NCI-H2029 treated with DMSO at 0.1 percent for 48 hours (cell line): ENCODE results near the gene CMTR1.

ENCODE experiments used
- DNase-seq: peaks from one replicate; lab custom pipeline; 2025; lab: John Stamatoyannopoulos, UW

CMTR1 gene

GRCh38 chr6:37512400-37513011, 79.5 kb downstream of the CMTR1 start:
- no peak for DNase-seq

DNA sequence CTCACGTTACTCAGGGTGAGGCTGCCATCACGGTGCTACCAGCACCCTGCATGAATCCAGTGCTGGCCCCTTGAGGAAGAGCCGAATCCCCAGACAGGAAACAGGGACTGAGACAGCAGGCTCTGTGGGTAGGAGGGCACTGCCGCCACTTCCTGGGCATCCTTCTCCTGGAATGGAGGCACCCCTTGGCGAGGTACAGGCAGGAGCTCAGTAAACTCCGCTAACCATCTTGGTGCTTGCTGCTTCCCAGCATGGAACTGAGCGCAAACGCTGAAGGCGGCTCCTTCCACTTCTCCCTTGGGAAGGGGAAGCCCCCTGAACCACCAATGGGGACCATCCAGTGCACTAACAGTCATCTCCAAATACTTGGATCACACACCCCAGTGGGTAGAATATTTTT, 80.1 kb downstream of the CMTR1 start:
- DNase-seq, result no peak

DNA sequence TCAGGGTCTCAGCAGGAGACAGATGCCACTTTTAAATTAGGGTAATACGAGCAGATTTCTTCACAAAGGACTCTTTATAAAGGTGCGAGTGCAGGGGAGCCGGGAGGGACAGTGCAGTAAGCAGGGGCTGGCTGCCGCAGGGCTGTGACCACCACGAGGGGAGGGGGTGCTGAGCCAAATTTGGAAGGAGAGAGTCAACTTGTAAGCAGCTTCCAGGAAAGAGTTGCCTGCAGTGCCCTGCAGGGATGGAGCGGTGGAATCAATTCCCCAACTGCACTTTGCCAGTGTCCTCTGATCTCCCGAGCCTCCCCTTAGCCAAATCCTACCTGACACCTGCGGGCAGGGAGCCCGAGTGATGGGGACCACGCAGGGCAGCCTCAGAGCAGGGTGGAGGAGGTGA, 80.6 kb downstream of the CMTR1 start:
- DNase-seq, result no peak

GRCh38 chr6:37514321-37514771, 81.3 kb downstream of the CMTR1 start:
- DNase-seq, result no peak

DNA sequence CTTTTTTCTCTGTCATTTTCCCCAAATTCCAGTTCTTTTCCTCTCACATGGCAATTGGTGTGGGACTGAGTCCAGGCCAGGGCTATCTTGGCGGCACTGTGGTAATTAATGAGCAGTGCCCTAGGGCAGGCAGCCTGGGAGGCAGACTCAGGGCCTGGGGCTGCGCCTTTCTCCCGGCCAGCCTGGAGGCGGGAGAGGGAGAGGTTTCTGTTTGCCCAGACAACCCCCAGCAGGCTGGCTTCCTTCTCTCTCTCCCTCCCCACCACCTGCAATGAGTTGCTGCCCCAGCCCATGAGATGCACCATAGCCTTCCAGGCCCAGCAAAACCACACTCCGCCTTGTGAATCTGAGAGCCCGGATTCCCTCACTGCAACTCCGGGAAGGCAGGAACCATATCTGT, 81.8 kb downstream of the CMTR1 start:
- no peak for DNase-seq

- no peak for DNase-seq
Observed at GRCh38 chr6:37515712-37516075, 82.7 kb downstream of the CMTR1 start.

DNA sequence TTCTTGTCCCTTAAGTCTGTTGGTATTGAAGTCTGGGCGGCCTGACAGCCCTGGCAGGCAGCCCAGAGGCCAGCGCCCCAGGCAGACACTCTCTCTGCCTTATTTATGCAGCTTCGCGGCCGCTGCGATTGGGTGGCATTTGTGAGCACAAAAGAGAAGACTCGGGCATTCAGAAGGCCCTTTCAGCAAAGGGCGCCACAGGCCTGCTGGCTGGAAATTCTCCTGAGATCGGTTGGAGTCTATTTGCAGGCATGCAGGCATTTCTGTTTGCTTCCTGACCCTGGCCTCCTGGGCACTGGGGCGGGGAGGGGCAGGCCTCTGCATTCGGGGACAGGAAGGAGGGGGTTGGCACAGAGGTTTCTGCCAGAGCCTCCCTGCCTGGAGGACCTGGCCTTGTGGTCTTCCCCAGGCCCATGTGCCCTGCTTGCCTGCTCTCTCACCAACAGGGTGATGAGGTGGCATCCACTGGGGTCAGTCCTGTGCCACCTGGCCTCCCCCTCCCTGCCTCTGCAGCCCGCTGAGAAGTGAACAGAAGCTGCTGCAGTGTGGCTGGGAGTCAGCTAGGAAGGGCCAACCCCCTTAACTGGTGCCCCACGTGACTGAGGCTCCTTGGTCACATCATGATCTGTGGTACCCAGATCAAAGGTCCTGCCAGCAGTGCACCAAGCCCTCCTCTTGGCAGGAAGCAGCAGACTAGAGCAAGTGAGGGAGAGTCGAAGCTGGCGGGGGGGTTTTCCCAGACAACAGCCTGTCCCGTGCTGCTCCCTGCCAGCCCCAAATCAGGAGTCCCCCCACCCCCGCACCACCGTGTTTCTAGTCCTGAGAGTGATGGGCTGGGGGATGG, 83.3 kb downstream of the CMTR1 start:
- peak; percentile 53 for DNase-seq

GRCh38 chr6:37516920-37517405, 83.9 kb downstream of the CMTR1 start:
- no peak for DNase-seq

DNA sequence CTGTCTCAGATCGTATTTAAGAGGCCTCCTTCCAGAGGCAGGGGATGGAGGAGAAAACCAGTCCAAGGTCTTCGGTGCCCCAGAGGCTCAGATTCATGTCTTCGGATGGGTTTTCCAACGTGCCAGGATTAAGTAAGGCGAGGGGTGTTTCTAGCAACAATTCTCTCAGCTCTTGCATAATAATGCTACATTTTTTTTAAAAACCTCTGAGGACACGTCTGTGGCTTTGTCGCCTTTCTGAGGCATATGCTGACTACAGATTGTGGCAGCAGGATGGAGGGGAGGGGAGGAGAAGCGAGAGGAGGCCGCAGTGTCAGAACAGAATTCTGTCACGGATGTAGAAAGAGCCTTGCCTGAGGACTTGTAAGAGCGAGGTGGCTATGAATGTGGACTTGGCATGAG, 84.4 kb downstream of the CMTR1 start:
- no peak for DNase-seq

DNA sequence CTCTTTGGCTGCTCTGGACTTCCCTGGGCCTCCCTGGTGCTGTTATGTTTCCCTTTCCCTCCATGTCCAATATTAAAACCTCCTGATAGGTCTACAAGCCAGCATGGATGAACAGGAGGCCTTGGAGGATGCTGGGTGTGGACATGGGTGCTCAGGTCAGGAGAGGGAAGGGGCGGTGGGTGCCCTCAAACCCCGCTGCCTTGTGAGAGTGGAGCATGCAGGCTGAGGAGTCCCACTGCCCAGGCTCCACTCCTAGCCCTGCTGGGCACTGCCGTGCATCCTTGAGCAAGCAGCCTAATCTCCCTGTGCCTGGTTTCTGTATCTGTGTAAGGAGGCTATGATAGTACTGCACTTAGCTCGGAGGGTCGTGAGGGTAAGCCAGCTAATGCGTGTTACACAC, 85.1 kb downstream of the CMTR1 start:
- DNase-seq, result no peak

DNA sequence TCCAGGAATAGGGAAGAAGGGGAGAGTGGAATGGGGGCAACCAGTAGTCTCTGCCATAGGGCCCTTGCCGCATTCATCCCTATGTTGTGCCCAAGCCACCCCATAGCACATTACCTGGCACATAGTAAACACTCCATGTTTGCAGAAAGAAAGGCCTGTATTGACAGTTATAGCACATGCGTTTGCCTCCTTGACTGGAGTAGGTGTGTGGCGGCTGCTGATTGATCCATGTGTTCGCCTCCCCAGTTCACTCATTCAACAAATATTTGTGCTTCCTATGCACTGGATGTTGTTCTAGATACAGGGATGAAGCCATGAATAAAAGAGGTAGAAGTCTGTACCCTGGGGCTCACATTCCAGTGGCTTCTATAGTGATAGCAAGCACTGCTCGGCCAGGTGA, 86.4 kb downstream of the CMTR1 start:
- DNase-seq, result no peak

DNA sequence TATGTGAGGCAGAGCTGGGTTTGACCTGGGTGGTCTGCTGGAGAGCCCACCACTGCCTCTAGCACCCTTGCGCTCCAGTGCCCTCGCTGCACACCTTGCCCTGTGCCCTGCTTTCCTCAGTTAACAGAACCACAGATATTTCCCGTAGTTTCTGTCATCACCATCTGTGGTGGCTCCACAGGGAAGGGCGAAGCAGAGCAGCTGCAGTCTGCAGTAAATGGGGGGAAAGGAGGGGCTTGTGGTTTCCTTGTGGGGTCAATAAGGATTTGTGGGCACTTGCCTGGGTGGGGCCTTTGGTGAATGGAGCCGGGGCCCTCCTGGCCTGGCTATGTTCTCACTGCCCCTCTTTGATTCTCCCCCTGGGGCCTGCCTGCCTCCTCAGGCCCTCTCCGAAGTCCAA, 87.9 kb downstream of the CMTR1 start:
- DNase-seq, result no peak

- DNase-seq, result no peak
Observed at GRCh38 chr6:37521674-37522073, 88.7 kb downstream of the CMTR1 start.

DNA sequence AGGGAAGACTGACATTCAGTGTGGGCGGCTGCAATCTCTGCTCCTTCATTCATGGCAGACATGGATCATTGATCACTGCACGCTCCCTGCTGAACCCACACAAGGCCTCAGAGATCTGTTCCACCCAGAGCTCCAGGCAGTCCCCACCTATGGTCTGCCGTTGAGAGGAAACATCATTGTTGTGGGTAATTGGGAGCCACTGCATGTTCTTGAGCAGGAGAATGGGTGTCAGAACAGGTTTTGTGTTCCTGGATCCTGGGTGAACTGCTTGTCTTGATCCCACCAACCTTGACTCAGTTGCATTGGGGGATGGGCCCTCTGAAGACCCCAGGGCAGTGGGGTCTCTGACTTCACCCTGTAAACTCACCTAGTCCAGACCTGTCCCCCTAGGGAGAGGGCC, 89.8 kb downstream of the CMTR1 start:
- DNase-seq, result no peak

GRCh38 chr6:37523412-37523811, 90.4 kb downstream of the CMTR1 start:
- no peak for DNase-seq

GRCh38 chr6:37524025-37524969, 91.3 kb downstream of the CMTR1 start:
- no peak for DNase-seq

DNA sequence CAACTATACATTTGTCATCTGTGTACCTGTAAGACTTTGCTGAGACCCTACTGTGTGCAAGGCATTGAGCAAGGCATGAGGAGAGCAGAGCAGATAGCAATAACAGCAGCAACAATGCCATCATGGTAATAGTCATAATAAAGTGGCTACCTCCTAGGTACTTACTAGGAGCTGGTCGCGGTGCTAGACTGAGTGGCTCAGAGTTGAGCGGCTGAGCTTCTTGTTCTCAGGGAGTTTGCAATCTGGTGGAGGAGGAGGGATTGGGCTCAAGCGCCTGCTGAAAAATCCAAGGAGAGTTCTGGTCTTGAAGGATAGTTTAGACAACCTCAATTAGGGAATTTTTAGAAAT, 91.9 kb downstream of the CMTR1 start:
- DNase-seq, result no peak

GRCh38 chr6:37525460-37526357, 92.7 kb downstream of the CMTR1 start:
- no peak for DNase-seq

DNA sequence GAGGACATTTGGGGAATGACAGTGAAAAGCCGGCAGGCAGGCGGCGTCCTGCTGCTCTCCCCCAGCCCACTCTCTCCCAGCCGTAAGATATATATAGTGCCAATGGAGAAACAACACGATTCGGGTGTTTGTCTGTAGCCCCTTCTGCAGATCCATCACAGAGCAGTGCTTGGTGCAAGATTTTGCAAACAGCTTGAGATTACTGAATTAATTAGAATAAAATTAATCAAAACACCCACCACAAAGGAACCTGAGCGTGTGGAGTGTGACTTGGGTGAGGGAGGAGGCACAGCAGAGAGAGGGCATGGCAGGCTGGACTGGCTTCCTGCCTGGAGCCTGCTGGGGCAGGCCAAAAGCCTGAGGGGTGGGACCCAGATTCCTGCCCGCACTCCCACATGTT, 95.5 kb downstream of the CMTR1 start:
- no peak for DNase-seq

GRCh38 chr6:37530297-37530696, 97.3 kb downstream of the CMTR1 start:
- DNase-seq, result no peak

DNA sequence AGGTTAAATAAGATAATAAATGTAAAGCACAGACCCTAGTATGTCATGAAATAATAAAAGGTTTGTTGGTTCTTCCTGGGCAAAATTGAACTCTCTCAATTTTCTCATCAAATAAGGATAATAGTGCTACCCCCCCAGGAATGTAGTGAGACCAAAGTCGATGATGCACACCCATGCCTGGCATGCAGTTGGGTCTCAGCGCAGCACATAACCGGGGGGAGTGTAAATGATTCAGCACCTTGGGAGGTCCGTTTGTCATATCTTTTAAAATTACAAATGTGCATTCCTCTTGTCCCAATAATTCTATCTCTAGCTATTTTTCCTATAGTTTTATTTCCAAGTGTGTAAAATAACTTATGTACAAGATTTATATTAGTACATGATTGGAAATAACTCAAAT, 98.0 kb downstream of the CMTR1 start:
- no peak for DNase-seq
